ENCODE measurements around the gene TMA7.
"Not testable (repeated sequence)": the region's sequence is repeated elsewhere in the genome, so short reads cannot be mapped to it uniquely, and the experiment has no call there.

DNA sequence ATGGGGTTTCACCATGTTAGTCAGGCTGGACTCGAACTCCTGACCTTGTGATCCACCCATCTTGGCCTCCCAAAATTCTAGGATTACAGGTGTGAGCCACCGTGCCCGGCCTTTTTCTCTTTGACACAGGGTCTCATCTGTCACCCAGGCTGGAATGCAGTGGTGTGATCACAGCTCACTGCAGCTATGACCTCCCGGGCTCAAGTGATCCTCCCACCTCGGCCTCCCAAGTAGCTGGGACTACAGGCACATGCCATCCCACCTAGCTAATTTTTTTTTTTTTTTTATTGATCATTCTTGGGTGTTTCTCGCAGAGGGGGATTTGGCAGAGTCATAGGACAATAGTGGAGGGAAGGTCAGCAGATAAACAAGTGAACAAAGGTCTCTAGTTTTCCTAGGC is 42.8 kb downstream of the TMA7 start:
- not testable (repeated sequence) for TF ChIP-seq POLR2AphosphoS5, POLR2A, SPI1, TAF1, POU2F2 (IDR thresholded peaks at IDR 0.05; ENCODE audit: low read depth, low read length)
